Fibroblast of the aortic adventitia (primary cell): Measurements from ENCODE around the gene ZNF664. TPM values are rescaled to one million over a fixed set of nuclear protein-coding genes. Genes with fewer than 3 reads are reported as not detected.

Experiments
- DNase-seq: peaks from one replicate; pipeline ENCODE4 v3.0.0-alpha.2; 2010; ENCODE audit warnings: low read depth
- H3K4me3 ChIP-seq: 2 replicates; pipeline ENCODE4 v1.5.1; 2011; ENCODE audit warnings: low read depth, mild to moderate bottlenecking, control low read depth, low read length, moderate library complexity
- CTCF ChIP-seq: IDR thresholded peaks from 2 replicates; pipeline ENCODE4 v1.5.1; 2011; ENCODE audit warnings: mild to moderate bottlenecking, low read length, control low read depth, inconsistent platforms; ENCODE audit not compliant: insufficient read depth
- small RNA-seq: library from RNA; depleted of rRNA; stranded (forward); fragments of <200 nt; gene quantifications from one replicate; pipeline ENCODE3, GENCODE V24; 2012
- total RNA-seq: library from RNA; depleted of rRNA; stranded (reverse); fragments of >200 nt; gene quantifications from 2 replicates; pipeline ENCODE4 v1.2.3, GENCODE V29; 2012; ENCODE audit warnings: low replicate concordance

Gene ZNF664
- total RNA-seq, 1 donor: 73.3 TPM

GRCh38 chr12:124055066-124055465, 82.1 kb downstream of the ZNF664 start:
- TF ChIP-seq CTCF: no peak
- no peak overlapping the region for H3K4me3 ChIP-seq
- no peak for DNase-seq

GRCh38 chr12:124057691-124058090, 84.7 kb downstream of the ZNF664 start:
- no peak for DNase-seq

GRCh38 chr12:124059752-124060151, 86.7 kb downstream of the ZNF664 start:
- TF ChIP-seq CTCF: no peak
- H3K4me3 ChIP-seq: no peak overlapping the region
- DNase-seq: no peak

More at GRCh38 chr12:124057691-124058090, 84.7 kb downstream of the ZNF664 start:
- no peak overlapping the region for H3K4me3 ChIP-seq
- TF ChIP-seq CTCF: no peak

Small RNA genes within 50 kb of the gene (small RNA-seq; reads per million reads assigned to genes)
- gene AC068790.4 (not detected), gene AC068790.6 (not detected)

Other genes with a start within 250 kb of the ZNF664 start
- 0.18 and 0.82 TPM in 2 replicates for gene DNAH10, start 210.9 kb upstream of the ZNF664 start, total RNA-seq
- gene CCDC92, start 384 bp upstream of the ZNF664 start, total RNA-seq: 14.1 and 22.7 TPM in 2 replicates